ENCODE results near the gene LGALS3.

Gene LGALS3

GRCh38 chr14:55120571-55121495 lies 8.2 kb upstream of the LGALS3 start:
- H3K4me3 ChIP-seq (ENCODE audit: low read depth, low read length) = no peak overlapping the region
- TF ChIP-seq CTCF (IDR thresholded peaks at IDR 0.05; ENCODE audit: control insufficient read depth, extremely low read depth, insufficient read depth) = no peak
- no peak for DNase-seq (ENCODE audit: low read depth)

GRCh38 chr14:55121628-55122439 lies 7.2 kb upstream of the LGALS3 start:
- TF ChIP-seq CTCF (IDR thresholded peaks at IDR 0.05; ENCODE audit: control insufficient read depth, extremely low read depth, insufficient read depth) = no peak
- H3K4me3 ChIP-seq (ENCODE audit: low read depth, low read length) = no peak overlapping the region
- no peak for DNase-seq (ENCODE audit: low read depth)

- no peak for TF ChIP-seq CTCF (IDR thresholded peaks at IDR 0.05; ENCODE audit: control insufficient read depth, extremely low read depth, insufficient read depth)
- no peak overlapping the region for H3K4me3 ChIP-seq (ENCODE audit: low read depth, low read length)
- peak; percentile 77 for DNase-seq (ENCODE audit: low read depth)
Measured at GRCh38 chr14:55122440-55122986, 6.5 kb upstream of the LGALS3 start.

GRCh38 chr14:55123101-55123500 lies 6.0 kb upstream of the LGALS3 start:
- no peak overlapping the region for H3K4me3 ChIP-seq (ENCODE audit: low read depth, low read length)
- no peak for DNase-seq (ENCODE audit: low read depth)
- no peak for TF ChIP-seq CTCF (IDR thresholded peaks at IDR 0.05; ENCODE audit: control insufficient read depth, extremely low read depth, insufficient read depth)

GRCh38 chr14:55123852-55124639 lies 5.0 kb upstream of the LGALS3 start:
- no peak overlapping the region for H3K4me3 ChIP-seq (ENCODE audit: low read depth, low read length)
- no peak for DNase-seq (ENCODE audit: low read depth)
- TF ChIP-seq CTCF (IDR thresholded peaks at IDR 0.05; ENCODE audit: control insufficient read depth, extremely low read depth, insufficient read depth) = no peak

- TF ChIP-seq CTCF (IDR thresholded peaks at IDR 0.05; ENCODE audit: control insufficient read depth, extremely low read depth, insufficient read depth) = no peak
- H3K4me3 ChIP-seq (ENCODE audit: low read depth, low read length) = no peak overlapping the region
- DNase-seq (ENCODE audit: low read depth) = no peak
Measured at GRCh38 chr14:55124774-55125386, 4.2 kb upstream of the LGALS3 start.
